HT1080 (cell line): ENCODE measurements around the gene CACNA2D3. TPM values are rescaled to one million over a fixed set of nuclear protein-coding genes. Genes with fewer than 3 reads are reported as not detected.

Experiments
- DNase-seq: peaks from one replicate; pipeline ENCODE4 v3.0.0-alpha.2; 2015; ENCODE audit warnings: low read depth
- total RNA-seq: library from RNA; depleted of rRNA; stranded (reverse); fragments of >200 nt; shearing (Covaris generic); gene quantifications from 2 replicates; pipeline ENCODE4 v1.2.3, GENCODE V29; 2014

Gene CACNA2D3
- total RNA-seq, 1 experiment from 2014 or later = 0.14 TPM

DNA sequence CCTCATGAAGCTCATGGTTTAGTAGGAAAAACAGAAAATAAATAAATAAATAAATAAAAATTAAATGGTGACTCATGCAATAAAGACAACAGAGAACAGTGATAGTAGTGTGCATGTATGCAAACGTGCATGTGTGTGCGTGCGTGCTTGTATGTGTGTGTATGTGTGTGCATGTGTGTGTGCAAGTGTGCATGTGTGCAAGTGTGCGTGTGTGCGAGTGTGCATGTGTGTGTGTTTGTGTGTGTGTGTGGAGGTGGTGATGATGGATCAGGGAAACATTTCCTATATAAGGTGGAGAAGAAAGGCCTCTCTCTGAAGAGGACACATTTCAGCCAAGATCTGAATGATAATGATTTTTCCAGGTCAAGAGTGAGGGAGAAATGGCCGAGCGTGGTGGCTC, 47.2 kb downstream of the CACNA2D3 start:
- DNase-seq = no peak

- DNase-seq = no peak
These were observed 49.2 kb downstream of the CACNA2D3 start for GRCh38 chr3:54171509-54171908.

GRCh38 chr3:54171951-54172350, 49.6 kb downstream of the CACNA2D3 start:
- no peak for DNase-seq

GRCh38 chr3:54173371-54173770, 51.0 kb downstream of the CACNA2D3 start:
- no peak for DNase-seq

DNA sequence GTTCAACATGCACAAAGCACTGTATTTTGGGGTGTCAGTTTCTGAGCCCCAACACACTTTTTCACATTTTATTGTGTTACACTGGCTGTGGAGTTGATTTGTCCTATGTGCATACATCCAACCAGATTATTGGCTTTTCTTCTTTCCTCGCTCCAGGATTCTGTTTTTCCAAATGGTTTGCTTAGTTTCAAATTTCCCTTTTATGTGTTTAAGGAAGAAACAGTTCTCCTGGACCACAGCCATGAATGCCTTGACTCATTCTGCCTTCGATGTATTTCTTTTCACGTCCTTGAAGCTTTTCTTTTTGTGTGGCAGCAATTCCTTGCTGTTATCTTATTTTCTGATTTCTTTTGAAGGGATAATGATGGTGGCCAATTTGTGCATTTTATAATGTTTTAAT, 53.8 kb downstream of the CACNA2D3 start:
- no peak for DNase-seq

DNA sequence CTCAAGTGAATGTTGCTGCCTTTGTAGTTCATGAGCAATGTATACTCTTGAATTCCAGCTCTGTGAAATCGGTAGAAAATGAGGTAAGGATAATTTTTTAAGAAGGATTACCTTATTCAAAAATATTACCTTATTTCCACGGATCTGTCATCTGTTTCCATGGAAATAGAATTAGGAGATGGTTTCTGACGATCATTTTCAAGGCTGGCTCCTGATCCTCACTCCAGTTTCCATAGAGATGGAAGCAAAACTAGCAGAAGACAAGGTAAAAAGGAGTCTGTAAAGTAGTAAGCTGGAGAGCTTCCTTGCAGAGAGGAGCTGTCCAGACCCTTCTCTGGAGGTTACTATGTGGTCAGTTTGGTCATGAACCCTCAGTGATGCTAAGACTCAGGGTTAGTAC, 55.5 kb downstream of the CACNA2D3 start:
- no peak for DNase-seq

DNA sequence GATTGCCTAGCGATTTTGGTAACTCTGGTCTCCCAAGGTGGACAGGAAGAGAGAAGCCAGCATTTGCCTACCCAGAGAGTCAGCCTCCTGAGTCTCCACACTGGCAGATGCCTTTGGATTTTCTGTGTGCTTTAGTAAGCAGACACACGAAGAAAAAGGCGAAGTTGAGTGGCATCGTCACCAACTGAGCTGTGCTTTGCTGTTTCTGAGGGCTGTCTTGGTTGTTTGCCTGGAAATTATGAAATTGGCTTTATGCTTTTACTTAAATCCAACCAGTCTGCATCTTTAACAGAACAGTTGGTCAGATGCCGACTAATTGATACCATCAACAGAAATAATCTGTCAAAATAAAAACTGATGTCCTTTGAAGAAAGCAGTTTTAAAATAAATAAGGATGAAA, 56.0 kb downstream of the CACNA2D3 start:
- DNase-seq = no peak

GRCh38 chr3:54180921-54181320, 58.6 kb downstream of the CACNA2D3 start:
- no peak for DNase-seq

DNA sequence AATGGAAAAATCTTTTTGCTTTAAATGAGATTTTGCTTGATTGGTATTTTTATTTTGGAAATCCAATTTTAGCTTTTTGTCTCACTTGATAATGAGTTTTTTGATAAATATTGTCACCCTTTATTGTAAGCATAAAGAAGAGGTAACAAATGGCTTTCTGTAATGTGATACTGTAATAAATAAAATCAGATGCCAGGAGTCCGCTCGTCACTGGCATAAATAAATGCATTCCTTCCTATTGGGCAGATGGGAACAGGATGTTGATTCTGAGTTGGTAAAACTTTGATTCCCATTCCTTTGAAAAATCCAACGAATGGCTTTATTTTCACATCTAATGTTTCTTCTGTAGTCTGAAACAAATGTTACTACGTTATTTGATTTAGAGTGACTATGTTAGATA, 59.9 kb downstream of the CACNA2D3 start:
- no peak for DNase-seq

DNA sequence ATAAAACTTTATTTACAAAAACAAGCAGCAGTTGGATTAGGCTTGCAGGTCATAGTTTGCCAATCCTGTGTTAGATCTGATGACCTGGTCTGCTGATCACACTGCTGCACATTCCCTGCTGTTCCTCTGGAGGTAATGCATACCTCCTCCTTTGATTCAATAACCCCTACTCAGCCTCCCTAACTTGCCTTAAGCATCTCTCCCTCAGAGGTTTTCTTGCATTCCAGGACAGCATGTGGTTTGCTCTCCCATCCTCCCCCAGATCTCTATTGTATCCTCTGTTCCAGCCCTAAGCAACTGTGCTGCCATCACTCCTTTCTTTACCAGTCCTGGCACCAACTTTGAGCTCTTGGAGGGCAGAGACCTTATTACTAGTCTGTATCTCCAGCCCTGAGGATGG, 63.4 kb downstream of the CACNA2D3 start:
- DNase-seq = no peak

GRCh38 chr3:54188176-54188791, 65.9 kb downstream of the CACNA2D3 start:
- peak; percentile 19 for DNase-seq

GRCh38 chr3:54191220-54191619, 68.9 kb downstream of the CACNA2D3 start:
- no peak for DNase-seq

DNA sequence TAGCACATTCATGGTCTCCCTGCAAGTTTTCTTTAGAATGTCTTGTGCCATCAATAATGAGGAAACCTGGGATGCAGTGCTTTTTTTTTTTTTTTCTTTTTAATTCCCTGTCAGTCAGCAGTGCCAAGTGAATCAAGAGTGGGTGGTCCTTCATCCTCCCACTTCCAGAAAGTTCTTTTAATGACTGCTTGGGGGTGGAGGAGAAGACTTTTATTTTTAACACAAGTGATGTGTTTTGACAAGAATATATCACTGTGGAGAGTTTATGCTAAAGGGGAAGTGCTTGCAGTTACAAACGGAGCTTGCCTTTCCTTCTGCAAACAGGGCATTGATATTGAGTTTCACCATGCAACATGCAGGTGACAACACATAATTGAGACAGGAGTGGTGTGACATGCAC, 69.7 kb downstream of the CACNA2D3 start:
- DNase-seq = no peak

GRCh38 chr3:54193093-54193492, 70.7 kb downstream of the CACNA2D3 start:
- DNase-seq = no peak

- DNase-seq = no peak
These were observed 74.1 kb downstream of the CACNA2D3 start for GRCh38 chr3:54196360-54196991.

DNA sequence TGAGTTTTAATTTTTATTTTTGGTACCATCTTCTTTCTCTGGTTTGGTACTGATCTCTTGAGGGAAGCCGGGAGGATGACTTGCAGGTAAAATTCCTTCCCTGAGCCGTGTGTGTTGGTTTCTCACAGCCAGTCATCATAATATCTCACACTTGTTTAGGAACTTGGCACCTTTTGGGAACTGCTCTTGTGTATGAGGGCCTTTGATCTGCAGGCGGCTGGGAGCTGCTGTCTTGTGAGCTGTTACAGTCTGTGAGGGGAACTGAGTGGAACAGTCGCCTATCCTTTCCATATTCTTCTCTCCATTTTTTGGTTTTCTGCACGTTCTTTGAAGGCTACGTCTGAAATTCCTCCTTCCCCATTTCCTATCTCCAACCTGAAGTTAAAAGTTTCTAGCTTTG, 75.2 kb downstream of the CACNA2D3 start:
- no peak for DNase-seq

GRCh38 chr3:54198556-54198955, 76.2 kb downstream of the CACNA2D3 start:
- DNase-seq = no peak

GRCh38 chr3:54202054-54202453, 79.7 kb downstream of the CACNA2D3 start:
- DNase-seq = no peak

GRCh38 chr3:54202651-54203248, 80.4 kb downstream of the CACNA2D3 start:
- no peak for DNase-seq

- DNase-seq = no peak
These were observed 84.5 kb downstream of the CACNA2D3 start for GRCh38 chr3:54206874-54207273.

GRCh38 chr3:54211097-54211496, 88.7 kb downstream of the CACNA2D3 start:
- no peak for DNase-seq

DNA sequence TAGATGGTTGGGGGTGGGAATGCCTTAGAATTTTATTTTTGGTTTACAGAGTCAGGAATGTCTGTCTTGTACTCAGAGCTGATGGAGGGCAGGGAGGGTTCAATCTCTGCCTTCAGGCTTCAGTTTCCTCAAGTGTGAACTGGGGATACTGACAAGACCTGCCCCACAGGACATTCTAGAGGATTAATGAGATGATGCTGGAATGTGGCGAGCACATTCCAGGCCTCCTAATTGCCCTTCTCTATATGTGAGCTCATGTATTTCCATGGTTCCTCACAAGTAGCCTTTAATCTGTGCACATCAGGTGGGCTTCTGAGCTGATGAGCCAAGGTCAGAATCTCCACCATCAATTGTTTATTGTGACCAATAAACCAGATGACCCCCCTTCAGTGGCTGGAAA, 90.4 kb downstream of the CACNA2D3 start:
- no peak for DNase-seq

- DNase-seq = peak; percentile 26
These were observed 91.6 kb downstream of the CACNA2D3 start for GRCh38 chr3:54213907-54214306.
